Measurements from ENCODE around the gene ESR1.

ESR1 gene

GRCh38 chr6:151807513-151808370 lies at the start of gene ESR1:
Gene ESR1 (plus strand): TSS chr6:151807682. CDS start chr6:151807913, 231 bp downstream.
- DNase-seq, result no peak

- DNase-seq, result no peak
Observed at GRCh38 chr6:151760486-151760885, 47.0 kb upstream of the ESR1 start.

GRCh38 chr6:151761851-151762250 lies 45.6 kb upstream of the ESR1 start:
- DNase-seq, result no peak

- no peak for DNase-seq
Observed at GRCh38 chr6:151762817-151763216, 44.7 kb upstream of the ESR1 start.

- DNase-seq, result no peak
Observed at GRCh38 chr6:151763303-151763702, 44.2 kb upstream of the ESR1 start.

- DNase-seq, result peak in 1 of 2 experiments; percentile 19
Observed at GRCh38 chr6:151763938-151764680, 43.4 kb upstream of the ESR1 start.

GRCh38 chr6:151765444-151765886 lies 42.0 kb upstream of the ESR1 start:
- DNase-seq, result peak; percentile 18 to 45

GRCh38 chr6:151772446-151772845 lies 35.0 kb upstream of the ESR1 start:
- DNase-seq, result no peak

GRCh38 chr6:151773382-151773781 lies 34.1 kb upstream of the ESR1 start:
- DNase-seq, result no peak

GRCh38 chr6:151782560-151782959 lies 24.9 kb upstream of the ESR1 start:
- DNase-seq, result no peak

- DNase-seq, result no peak
Observed at GRCh38 chr6:151783692-151784091, 23.8 kb upstream of the ESR1 start.

- no peak for DNase-seq
Observed at GRCh38 chr6:151784441-151785214, 22.9 kb upstream of the ESR1 start.

- no peak for DNase-seq
Observed at GRCh38 chr6:151796842-151797530, 10.5 kb upstream of the ESR1 start.

- no peak for DNase-seq
Observed at GRCh38 chr6:151803743-151804142, 3.7 kb upstream of the ESR1 start.

GRCh38 chr6:151804585-151805285 lies 2.7 kb upstream of the ESR1 start:
- DNase-seq, result no peak

- no peak for DNase-seq
Observed at GRCh38 chr6:151805286-151805840, 2.1 kb upstream of the ESR1 start.

GRCh38 chr6:151806757-151807512 lies 547 bp upstream of the ESR1 start:
- no peak for DNase-seq

- DNase-seq, result no peak
Observed at GRCh38 chr6:151808371-151809241, 1.1 kb downstream of the ESR1 start.

- DNase-seq, result no peak
Observed at GRCh38 chr6:151811081-151811480, 3.6 kb downstream of the ESR1 start.

- no peak for DNase-seq
Observed at GRCh38 chr6:151813858-151814257, 6.4 kb downstream of the ESR1 start.

Measured in NCI-H446 (cell line).